ENCODE measurements around the gene TUT7.

TUT7 gene

GRCh38 chr9:86282077-86282978, 71.9 kb downstream of the TUT7 start, which contains the start of gene ISCA1 (continued):
- TF ChIP-seq SP2 (tag by site-specific recombination; IDR thresholded peaks at IDR 0.05) (peak; percentile 77), ZFP41 (tag by site-specific recombination; IDR thresholded peaks at IDR 0.05; ENCODE audit: borderline replicate concordance) (no peak), ZNF792 (tag by site-specific recombination; IDR thresholded peaks at IDR 0.05) (peak; percentile 19; the same call in 1 of the 2 replicates), REST (tag by site-specific recombination; IDR thresholded peaks at IDR 0.05) (no peak; the same call in 1 of the 2 replicates), KLF7 (tag by site-specific recombination; IDR thresholded peaks at IDR 0.05; ENCODE audit: borderline replicate concordance) (peak; percentile 62; the same call in 1 of the 2 replicates), ZNF645 (tag by site-specific recombination; IDR thresholded peaks at IDR 0.05) (peak; percentile 51; the same call in 1 of the 2 replicates), ZNF350 (tag by site-specific recombination; IDR thresholded peaks at IDR 0.05) (no peak), ZNF10 (tag by site-specific recombination; IDR thresholded peaks at IDR 0.05) (peak; percentile 83), ZNF26 (tag by site-specific recombination; IDR thresholded peaks at IDR 0.05) (no peak), ZNF214 (tag by site-specific recombination; IDR thresholded peaks at IDR 0.05; ENCODE audit: borderline replicate concordance) (no peak), KLF17 (tag by site-specific recombination; IDR thresholded peaks at IDR 0.05) (peak; percentile 90), SCRT1 (tag by site-specific recombination; IDR thresholded peaks at IDR 0.05; ENCODE audit: borderline replicate concordance) (no peak), ZNF391 (tag by site-specific recombination; IDR thresholded peaks at IDR 0.05; ENCODE audit: borderline replicate concordance, low read depth) (peak; percentile 34; the same call in 1 of the 2 replicates), ZSCAN30 (tag by site-specific recombination; IDR thresholded peaks at IDR 0.05) (peak; percentile 58), KLF16 (tag by site-specific recombination; IDR thresholded peaks at IDR 0.05) (peak; percentile 66; the same call in 1 of the 2 replicates), KLF1 (tag by site-specific recombination; IDR thresholded peaks at IDR 0.05) (peak; percentile 82), ZXDB (tag by site-specific recombination; IDR thresholded peaks at IDR 0.05) (peak; percentile 79), ZNF184 (tag by site-specific recombination; IDR thresholded peaks at IDR 0.05) (peak; percentile 76; the same call in 1 of the 2 replicates), ZBTB20 (tag by site-specific recombination; IDR thresholded peaks at IDR 0.05) (peak; percentile 89)
- TF ChIP-seq, protein P1, sequence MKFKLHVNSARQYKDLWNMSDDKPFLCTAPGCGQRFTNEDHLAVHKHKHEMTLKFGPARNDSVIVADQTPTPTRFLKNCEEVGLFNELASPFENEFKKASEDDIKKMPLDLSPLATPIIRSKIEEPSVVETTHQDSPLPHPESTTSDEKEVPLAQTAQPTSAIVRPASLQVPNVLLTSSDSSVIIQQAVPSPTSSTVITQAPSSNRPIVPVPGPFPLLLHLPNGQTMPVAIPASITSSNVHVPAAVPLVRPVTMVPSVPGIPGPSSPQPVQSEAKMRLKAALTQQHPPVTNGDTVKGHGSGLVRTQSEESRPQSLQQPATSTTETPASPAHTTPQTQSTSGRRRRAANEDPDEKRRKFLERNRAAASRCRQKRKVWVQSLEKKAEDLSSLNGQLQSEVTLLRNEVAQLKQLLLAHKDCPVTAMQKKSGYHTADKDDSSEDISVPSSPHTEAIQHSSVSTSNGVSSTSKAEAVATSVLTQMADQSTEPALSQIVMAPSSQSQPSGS (tag by site-specific recombination; IDR thresholded peaks at IDR 0.05; ENCODE audit: low read depth) = peak; percentile 87
- TF ChIP-seq, protein P2, sequence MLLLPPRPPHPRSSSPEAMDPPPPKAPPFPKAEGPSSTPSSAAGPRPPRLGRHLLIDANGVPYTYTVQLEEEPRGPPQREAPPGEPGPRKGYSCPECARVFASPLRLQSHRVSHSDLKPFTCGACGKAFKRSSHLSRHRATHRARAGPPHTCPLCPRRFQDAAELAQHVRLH (tag by site-specific recombination; IDR thresholded peaks at IDR 0.05) = no peak
- TF ChIP-seq, protein P3, sequence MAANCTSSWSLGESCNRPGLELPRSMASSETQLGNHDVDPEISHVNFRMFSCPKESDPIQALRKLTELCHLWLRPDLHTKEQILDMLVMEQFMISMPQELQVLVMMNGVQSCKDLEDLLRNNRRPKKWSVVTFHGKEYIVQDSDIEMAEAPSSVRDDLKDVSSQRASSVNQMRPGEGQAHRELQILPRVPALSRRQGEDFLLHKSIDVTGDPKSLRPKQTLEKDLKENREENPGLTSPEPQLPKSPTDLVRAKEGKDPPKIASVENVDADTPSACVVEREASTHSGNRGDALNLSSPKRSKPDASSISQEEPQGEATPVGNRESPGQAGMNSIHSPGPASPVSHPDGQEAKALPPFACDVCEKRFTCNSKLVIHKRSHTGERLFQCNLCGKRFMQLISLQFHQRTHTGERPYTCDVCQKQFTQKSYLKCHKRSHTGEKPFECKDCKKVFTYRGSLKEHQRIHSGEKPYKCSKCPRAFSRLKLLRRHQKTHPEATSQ (tag by site-specific recombination; IDR thresholded peaks at IDR 0.05) = peak; percentile 39; the same call in 1 of the 2 replicates
